Measurements from ENCODE around the gene PRELID3B.

The PRELID3B gene

DNA sequence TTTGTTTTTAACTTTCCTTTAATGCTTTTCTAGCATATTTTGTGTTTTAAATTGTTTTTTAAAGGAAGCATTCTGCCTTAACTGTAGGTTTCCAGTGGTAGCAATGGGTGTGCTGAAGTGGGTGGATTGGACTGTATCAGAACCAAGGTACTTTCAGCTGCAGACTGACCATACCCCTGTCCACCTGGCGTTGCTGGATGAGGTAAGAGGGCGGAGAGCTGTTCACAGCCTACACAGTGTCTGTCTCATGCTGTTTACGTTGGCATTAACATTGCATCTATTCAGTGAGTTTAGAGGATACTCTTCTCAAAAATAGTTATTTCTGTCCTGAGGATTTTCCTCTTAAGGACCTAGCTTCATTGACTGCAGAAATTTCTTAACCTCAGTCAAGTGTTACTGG, 49.7 kb downstream of the PRELID3B start:
- no peak for DNase-seq

DNA sequence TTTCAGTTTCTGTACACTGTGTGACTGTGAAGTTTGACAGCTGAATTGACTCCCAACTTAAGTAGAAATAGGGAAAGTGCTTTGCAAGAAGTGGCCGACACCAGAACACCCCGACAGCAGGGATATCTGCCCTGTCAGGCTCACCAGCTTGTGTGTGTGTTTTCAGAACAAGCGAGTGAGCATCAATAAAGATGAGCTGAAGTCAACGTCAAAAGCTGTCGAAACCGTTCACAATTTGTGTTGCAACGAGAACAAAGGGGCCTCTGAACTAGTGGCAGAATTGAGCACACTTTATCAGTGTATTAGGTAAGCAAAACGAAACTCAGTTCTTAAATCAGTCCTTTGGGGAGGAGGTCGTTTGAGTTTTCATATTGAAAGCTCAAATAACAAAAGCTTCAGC, 50.9 kb downstream of the PRELID3B start:
- no peak for DNase-seq

DNA sequence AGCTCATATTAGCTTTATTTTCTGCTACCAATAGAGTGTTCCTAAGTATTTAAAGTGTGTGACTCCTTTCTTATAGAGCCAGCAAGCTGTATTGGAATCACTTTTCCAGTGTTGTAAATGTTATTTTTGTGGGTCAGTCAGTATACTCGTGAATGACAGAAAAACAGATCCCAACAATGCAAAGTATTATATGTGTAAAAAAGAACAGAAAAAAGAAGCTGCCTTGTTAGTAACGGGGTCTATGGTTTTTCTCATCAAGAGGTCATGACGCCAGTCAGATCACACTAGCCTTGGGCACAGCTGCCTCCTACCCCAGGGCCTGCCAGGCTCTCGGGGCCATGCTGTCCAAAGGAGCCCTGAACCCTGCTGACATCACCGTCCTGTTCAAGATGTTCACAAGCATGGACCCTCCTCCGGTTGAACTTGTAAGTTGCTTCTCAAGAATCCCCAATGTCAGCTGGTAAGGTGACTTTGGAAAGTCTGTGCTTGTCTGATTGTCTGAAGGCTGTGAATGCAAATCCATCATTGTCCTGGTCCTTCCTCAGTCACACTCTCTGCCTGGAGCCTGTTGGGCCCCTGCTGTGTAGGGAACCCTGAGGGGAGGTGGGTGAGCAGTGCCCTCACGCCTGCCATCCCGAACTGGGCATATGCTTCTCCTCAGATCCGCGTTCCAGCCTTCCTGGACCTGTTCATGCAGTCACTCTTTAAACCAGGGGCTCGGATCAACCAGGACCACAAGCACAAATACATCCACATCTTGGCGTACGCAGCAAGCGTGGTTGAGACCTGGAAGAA, 51.7 kb downstream of the PRELID3B start:
- DNase-seq: no peak

DNA sequence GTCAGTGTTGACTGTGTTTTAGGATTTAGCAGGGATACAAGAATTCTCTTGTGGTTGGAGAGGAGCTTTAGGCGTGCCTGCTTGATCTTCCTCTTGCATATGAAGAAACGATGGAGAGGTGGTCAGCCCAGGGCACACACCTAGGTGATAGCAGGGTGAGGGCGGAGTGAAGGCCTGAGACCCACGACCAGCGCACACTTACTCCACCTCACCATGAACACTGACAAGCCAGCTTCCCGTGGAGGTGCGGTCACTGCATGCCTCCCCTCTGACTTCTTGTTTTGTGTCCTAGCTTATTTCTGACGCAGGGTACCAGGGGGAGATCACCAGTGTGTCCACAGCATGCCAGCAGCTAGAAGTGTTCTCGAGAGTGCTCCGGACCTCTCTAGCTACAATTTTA, 53.4 kb downstream of the PRELID3B start:
- no peak for DNase-seq

DNA sequence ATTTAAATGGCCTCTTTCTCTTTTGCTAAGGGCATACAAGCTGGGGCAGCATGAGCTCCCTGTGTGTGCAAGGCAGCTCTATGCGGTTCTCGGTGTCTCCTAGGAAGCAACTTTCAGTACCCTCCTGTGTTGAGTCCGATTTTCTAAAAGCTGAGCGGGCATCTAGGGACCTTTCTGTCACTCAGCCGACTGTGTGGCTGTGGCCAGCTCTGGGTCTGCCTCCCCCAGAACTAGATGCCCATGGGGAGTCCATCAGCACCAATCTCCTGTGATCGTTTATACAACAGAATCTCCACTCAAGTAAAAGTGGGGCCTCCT, 54.1 kb downstream of the PRELID3B start:
- no peak for DNase-seq

DNA sequence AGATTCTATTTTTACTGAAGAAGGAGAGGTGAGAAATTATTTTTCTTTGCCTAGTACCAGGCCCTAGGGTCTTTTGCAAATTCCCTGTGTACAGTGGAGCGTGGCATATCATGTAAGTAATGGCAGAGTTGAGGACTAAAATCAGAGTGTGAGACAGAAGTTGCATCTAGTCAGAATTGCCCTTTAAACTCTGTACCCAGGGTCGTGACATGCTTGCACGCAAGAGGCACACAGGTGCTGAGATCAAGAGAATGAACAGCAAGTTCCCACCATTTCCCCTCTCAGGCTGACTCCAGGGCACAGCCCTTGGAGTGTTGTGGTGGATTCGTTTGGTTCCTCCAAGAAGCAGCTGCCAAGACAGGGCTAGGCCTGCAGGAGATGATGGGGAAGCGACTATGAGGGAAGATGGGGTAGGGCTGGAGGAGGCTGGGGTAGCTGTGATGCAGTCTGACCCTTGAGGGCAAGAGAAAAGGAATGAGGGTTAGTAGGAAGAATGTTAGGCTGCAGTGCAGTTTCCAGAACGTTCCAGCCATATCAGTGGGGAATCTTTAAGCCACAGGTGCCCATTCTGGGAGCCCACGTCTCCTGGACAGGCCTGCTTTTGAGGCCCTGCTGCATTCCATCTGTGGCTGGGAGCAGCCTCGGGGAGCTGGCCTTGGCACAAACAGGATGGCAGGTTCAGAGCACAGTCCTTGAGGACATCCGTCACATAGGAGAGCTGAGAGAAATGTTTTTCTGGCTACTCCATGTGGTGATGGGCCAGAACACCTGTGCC, 54.6 kb downstream of the PRELID3B start:
- no peak for DNase-seq

DNA sequence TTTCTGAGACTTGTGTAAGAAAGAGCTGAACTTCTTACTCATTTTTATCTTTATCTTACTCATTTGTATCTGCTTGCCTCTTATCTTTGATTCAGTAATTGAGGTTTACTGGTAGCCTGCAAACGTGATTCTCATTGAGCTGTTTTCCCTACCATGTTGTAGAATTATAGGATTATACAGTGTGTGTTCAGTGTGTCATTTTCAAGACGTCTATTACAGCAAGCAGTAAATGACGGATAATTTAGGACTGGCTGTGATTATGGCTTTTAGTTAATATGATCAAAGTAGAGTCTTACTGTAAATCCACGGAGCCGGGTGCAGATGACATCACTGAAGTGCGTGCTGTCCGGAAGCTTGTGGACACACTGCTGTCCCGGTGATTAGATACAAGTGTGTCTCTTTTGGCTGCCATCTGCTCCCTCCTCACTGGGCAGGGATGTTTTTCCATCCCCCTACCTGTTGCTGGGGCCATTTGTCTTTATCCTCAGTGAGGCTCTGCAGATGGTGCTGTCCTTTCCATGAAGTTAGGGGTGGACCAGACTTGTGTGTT, 55.5 kb downstream of the PRELID3B start:
- no peak for DNase-seq

DNA sequence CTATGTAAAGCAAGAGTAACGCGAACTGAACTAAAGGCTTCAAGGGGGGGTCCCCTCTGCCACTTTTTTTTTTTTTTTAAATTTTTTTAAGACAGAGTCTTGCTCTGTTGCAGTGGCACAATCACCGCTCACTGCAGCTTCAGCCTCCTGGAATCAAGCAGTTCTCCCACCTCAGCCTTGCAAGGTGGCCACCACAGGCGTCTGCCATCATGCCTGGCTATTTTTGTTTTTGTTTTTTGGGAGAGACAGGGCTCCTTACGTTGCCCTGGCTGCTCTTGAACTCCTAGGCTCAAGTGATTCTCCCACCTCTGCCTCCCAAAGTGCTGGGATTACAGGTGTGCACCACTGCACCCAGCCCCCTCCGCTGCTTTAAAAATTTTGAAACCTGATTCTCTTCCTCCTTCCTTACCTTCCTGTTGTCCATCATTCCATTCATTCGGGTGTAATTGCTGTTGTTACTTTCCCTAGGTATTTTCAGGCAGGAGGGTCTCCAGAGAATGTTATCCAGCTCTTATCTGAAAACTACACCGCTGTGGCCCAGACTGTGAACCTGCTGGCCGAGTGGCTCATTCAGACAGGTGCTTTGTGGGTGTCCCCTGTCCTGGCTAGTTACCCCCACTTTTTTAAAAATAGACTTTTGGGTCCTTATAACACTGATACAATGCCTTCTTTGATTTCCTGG, 56.2 kb downstream of the PRELID3B start:
- DNase-seq: no peak

DNA sequence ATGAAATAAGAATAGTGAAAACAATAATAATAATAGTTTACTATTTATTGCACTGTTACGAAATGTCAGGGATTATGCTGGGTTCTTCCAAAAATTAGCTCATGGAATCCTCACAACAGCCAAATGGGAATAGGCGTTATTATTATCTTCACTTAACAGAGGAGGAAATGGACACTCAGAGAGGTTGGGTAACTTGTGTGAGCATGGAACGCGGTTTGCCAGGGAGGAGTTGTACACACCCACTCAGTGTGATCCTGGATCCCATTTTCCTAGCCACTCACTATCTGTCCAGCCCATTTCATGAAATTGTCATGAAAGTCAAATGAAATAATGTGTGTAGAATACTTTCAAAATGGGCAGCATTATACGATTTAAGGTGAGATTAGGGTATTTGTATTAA, 56.9 kb downstream of the PRELID3B start:
- no peak for DNase-seq

DNA sequence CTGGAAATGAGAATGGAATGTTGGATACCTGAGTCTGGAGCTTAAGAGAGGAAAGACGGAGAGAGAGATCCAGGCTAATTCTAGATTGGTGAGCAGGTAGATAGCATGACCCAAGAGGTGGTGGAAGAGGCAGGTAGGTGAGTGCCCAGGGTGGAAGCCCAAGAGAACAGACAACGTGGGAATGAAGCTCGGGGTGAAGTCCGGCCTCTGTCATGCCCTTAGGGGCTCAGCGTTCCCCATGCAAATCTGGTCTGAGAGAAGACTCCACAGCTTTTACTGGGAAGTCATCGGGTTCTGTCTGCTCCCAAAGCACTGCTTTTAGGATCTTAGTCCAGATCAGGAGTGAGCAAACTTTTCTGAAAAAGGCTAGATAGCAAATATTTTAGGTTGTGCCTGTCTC, 57.9 kb downstream of the PRELID3B start:
- no peak for DNase-seq

Measured in central memory CD4-positive, alpha-beta T cell (primary cell).